ENCODE data around the gene LIN28A.

The LIN28A gene

DNA sequence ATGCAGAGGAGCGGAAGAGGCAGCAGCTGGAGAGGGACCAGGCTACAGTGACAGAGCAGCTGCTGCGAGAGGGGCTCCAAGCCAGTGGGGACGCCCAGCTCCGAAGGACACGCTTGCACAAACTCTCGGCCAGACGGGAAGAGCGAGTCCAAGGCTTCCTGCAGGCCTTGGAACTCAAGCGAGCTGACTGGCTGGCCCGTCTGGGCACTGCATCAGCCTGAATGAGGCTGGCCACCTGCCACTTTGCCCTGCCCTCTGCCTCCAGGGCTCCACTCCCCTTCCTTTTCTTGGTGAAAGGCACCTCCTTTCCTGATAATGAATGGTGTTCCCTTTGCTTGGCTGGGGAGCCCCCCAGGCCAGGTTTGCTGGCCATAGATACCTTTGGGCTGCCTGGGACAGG lies 58.3 kb downstream of the LIN28A start:
- Histone ChIP-seq H3K36me3 (ENCODE audit: control insufficient read depth, insufficient read depth, low read length) (peaks cover 17% of the 10 kb centered on the region; the same call in 1 of the 2 replicates), H3K4me1 (ENCODE audit: control insufficient read depth, insufficient read depth, low read length) (no peaks in the 10 kb centered on the region; the same call in 1 of the 2 replicates), H3K4me3 (ENCODE audit: low read length) (no peak overlapping the region), H3K9me3 (ENCODE audit: control insufficient read depth, insufficient read depth, low read length) (no peaks in the 10 kb centered on the region), H3K27me3 (ENCODE audit: control insufficient read depth, insufficient read depth, low read length) (no peaks in the 10 kb centered on the region), H3K27ac (ENCODE audit: low read length) (no peak overlapping the region)
- no CpG with 5 or more reads among the region's 10 CpGs for WGBS (ENCODE audit: insufficient coverage, insufficient read length)
- no peak for DNase-seq (ENCODE audit: low read depth, low spot score)

DNA sequence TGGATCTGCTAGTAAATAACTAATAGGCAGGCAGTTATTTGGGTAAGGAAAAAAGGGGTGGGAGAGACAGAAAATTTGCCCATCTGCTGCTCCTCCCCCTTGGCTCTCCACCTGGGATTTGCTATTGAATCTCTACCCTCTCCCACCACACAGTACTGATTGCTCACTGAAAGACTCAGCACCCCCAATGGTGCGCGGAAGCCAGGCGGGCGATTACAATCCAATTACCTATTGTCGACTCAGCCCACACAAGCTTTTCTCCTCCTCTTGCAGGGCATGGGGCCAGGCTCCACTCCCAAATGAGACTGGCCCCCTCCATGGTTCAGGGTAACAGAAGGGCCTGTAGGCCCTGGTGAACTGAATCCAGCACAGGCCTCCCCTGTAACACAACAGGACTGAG lies 58.9 kb downstream of the LIN28A start:
- no CpG with 5 or more reads among the region's 5 CpGs for WGBS (ENCODE audit: insufficient coverage, insufficient read length)
- H3K9me3 ChIP-seq (ENCODE audit: control insufficient read depth, insufficient read depth, low read length): no peaks in the 10 kb centered on the region
- no peak overlapping the region for H3K27ac ChIP-seq (ENCODE audit: low read length)
- H3K4me1 ChIP-seq (ENCODE audit: control insufficient read depth, insufficient read depth, low read length): no peaks in the 10 kb centered on the region; the same call in 1 of the 2 replicates
- no peak for DNase-seq (ENCODE audit: low read depth, low spot score)
- peaks cover 20% of the 10 kb centered on the region; the same call in 1 of the 2 replicates for H3K36me3 ChIP-seq (ENCODE audit: control insufficient read depth, insufficient read depth, low read length)
- no peak overlapping the region for H3K4me3 ChIP-seq (ENCODE audit: low read length)
- no peaks in the 10 kb centered on the region for H3K27me3 ChIP-seq (ENCODE audit: control insufficient read depth, insufficient read depth, low read length)

DNA sequence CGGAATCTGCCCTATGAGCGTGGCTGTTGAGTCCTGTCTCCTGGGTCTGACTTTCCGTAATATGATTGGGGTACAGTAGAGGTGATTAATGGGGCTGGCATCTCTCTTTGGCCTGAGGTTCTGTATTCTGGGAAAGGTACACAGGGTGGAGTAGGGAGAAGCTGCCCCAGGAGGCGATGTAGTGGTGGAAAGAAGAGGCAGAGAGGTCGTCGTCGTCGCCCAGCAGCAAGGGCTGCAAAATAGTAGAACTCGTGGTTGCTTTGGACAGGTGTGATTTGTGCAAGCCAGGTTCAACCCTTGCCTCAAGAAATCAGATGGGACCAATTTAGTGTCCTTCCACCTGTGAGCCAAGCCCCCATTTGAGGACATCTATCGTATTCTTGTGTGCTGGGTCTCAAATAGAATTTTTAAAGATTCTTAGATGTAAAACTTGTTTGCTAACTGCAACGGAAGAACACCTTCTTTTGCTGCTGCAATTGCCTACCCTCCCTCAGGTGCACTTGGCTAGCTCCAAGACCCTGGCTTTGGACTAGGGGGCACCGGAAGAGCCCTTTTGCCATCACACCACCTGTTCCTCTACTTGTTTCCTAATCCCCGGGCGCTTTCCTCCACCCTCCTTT lies 60.4 kb downstream of the LIN28A start:
- no peak for DNase-seq (ENCODE audit: low read depth, low spot score)
- Histone ChIP-seq H3K4me1 (ENCODE audit: control insufficient read depth, insufficient read depth, low read length) (no peaks in the 10 kb centered on the region; the same call in 1 of the 2 replicates), H3K27ac (ENCODE audit: low read length) (no peak overlapping the region), H3K4me3 (ENCODE audit: low read length) (peak overlapping the region; percentile 67; the same call in 1 of the 2 replicates), H3K9me3 (ENCODE audit: control insufficient read depth, insufficient read depth, low read length) (no peaks in the 10 kb centered on the region), H3K27me3 (ENCODE audit: control insufficient read depth, insufficient read depth, low read length) (no peaks in the 10 kb centered on the region), H3K36me3 (ENCODE audit: control insufficient read depth, insufficient read depth, low read length) (peaks cover 20% of the 10 kb centered on the region; the same call in 1 of the 2 replicates)
- WGBS (ENCODE audit: insufficient coverage, insufficient read length): no CpG with 5 or more reads among the region's 14 CpGs

DNA sequence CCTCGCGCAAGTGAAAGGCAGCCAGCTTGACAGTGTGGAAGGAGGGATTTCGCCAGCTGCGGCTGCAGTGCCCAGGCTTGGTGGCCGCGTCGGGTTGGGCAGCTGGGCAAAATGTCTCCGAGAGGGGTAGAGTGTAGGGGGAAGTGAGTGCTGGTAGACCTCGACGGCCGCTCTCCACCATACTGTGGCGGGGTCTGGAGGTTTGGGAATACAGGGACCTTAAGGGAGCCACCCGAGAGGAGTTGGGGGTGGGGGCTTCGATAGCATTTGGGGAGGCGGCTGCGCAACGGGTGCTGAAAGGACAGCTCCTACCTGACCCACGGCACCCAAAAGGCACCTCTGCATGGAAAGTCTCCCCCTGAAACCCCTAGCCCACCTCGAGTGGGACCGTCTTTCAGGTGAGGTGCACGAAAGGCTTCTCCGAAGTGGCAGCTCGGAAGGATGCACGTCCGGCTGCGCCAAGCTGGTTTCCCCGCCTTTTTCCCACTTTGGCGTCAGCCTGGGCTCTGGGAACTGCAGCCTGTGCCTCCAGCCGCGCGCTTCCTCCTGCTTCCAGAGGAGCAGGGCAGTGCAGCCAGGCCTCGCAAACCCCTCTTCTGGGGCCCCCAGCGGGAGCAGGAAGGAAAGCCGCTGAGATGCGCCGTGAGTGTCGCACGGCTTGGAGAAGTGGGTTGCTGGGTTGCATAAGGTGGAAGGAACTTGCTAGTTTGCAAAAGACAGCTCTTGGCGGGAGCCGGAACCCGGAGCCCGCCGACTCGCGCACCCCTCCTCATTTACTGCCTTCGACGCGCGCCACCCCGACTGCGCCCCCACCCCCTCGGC lies 61.1 kb downstream of the LIN28A start:
- no CpG with 5 or more reads among the region's 52 CpGs for WGBS (ENCODE audit: insufficient coverage, insufficient read length)
- DNase-seq (ENCODE audit: low read depth, low spot score): no peak
- Histone ChIP-seq H3K4me3 (ENCODE audit: low read length) (peak overlapping the region; percentile 67; the same call in 1 of the 2 replicates), H3K9me3 (ENCODE audit: control insufficient read depth, insufficient read depth, low read length) (no peaks in the 10 kb centered on the region), H3K27me3 (ENCODE audit: control insufficient read depth, insufficient read depth, low read length) (no peaks in the 10 kb centered on the region), H3K4me1 (ENCODE audit: control insufficient read depth, insufficient read depth, low read length) (no peaks in the 10 kb centered on the region; the same call in 1 of the 2 replicates), H3K27ac (ENCODE audit: low read length) (no peak overlapping the region), H3K36me3 (ENCODE audit: control insufficient read depth, insufficient read depth, low read length) (peaks cover 17% of the 10 kb centered on the region; the same call in 1 of the 2 replicates)

GRCh38 chr1:26472320-26472900 lies 61.8 kb downstream of the LIN28A start, which contains the start of gene HMGN2:
Gene HMGN2, plus strand, starts transcription at chr1:26472440. Its CDS starts 173 bp downstream, at chr1:26472613.
- H3K4me1 ChIP-seq (ENCODE audit: control insufficient read depth, insufficient read depth, low read length): no peaks in the 10 kb centered on the region; the same call in 1 of the 2 replicates
- H3K36me3 ChIP-seq (ENCODE audit: control insufficient read depth, insufficient read depth, low read length): peaks cover 17% of the 10 kb centered on the region; the same call in 1 of the 2 replicates
- no CpG with 5 or more reads among the region's 69 CpGs for WGBS (ENCODE audit: insufficient coverage, insufficient read length)

GRCh38 chr1:26472901-26473845 lies 62.6 kb downstream of the LIN28A start:
- Histone ChIP-seq H3K4me1 (ENCODE audit: control insufficient read depth, insufficient read depth, low read length) (no peaks in the 10 kb centered on the region; the same call in 1 of the 2 replicates), H3K27ac (ENCODE audit: low read length) (no peak overlapping the region), H3K9me3 (ENCODE audit: control insufficient read depth, insufficient read depth, low read length) (no peaks in the 10 kb centered on the region), H3K36me3 (ENCODE audit: control insufficient read depth, insufficient read depth, low read length) (peaks cover 21% of the 10 kb centered on the region; the same call in 1 of the 2 replicates), H3K27me3 (ENCODE audit: control insufficient read depth, insufficient read depth, low read length) (no peaks in the 10 kb centered on the region), H3K4me3 (ENCODE audit: low read length) (peak overlapping the region; percentile 67; the same call in 1 of the 2 replicates)
- peak; percentile 82 for DNase-seq (ENCODE audit: low read depth, low spot score)
- WGBS (ENCODE audit: insufficient coverage, insufficient read length): no CpG with 5 or more reads among the region's 71 CpGs

More at GRCh38 chr1:26472320-26472900, 61.8 kb downstream of the LIN28A start, which contains the start of gene HMGN2:
- Histone ChIP-seq H3K27me3 (ENCODE audit: control insufficient read depth, insufficient read depth, low read length) (no peaks in the 10 kb centered on the region), H3K27ac (ENCODE audit: low read length) (no peak within 1 kb of the TSS), H3K9me3 (ENCODE audit: control insufficient read depth, insufficient read depth, low read length) (no peaks in the 10 kb centered on the region), H3K4me3 (ENCODE audit: low read length) (peak within 1 kb of the TSS; percentile 67)
- DNase-seq (ENCODE audit: low read depth, low spot score): peak; percentile 77

DNA sequence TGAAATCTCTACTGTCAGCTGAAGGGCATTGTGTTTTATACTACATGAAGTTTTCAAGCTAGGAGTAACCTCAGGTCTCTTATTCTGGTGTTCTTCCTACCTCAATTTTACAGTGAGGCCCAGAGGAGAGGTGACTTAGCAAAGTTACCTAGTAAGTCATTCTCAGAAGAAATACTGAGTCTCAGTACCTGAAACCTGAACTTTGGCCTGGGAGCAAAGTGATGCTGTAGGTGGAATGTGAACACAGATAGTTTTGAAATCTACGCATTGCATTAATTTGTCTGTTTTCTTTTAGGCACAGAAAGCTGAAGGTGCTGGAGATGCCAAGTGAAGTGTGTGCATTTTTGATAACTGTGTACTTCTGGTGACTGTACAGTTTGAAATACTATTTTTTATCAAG lies 64.2 kb downstream of the LIN28A start:
- Histone ChIP-seq H3K36me3 (ENCODE audit: control insufficient read depth, insufficient read depth, low read length) (peaks cover 19% of the 10 kb centered on the region; the same call in 1 of the 2 replicates), H3K4me3 (ENCODE audit: low read length) (no peak overlapping the region), H3K27ac (ENCODE audit: low read length) (no peak overlapping the region), H3K9me3 (ENCODE audit: control insufficient read depth, insufficient read depth, low read length) (no peaks in the 10 kb centered on the region), H3K27me3 (ENCODE audit: control insufficient read depth, insufficient read depth, low read length) (no peaks in the 10 kb centered on the region), H3K4me1 (ENCODE audit: control insufficient read depth, insufficient read depth, low read length) (no peaks in the 10 kb centered on the region; the same call in 1 of the 2 replicates)
- DNase-seq (ENCODE audit: low read depth, low spot score): no peak
- WGBS (ENCODE audit: insufficient coverage, insufficient read length): no CpG with 5 or more reads among the region's 1 CpG

- WGBS (ENCODE audit: insufficient coverage, insufficient read length): no CpG with 5 or more reads among the region's 3 CpGs
- Histone ChIP-seq H3K36me3 (ENCODE audit: control insufficient read depth, insufficient read depth, low read length) (peaks cover 19% of the 10 kb centered on the region; the same call in 1 of the 2 replicates), H3K27ac (ENCODE audit: low read length) (no peak overlapping the region), H3K27me3 (ENCODE audit: control insufficient read depth, insufficient read depth, low read length) (no peaks in the 10 kb centered on the region), H3K4me3 (ENCODE audit: low read length) (no peak overlapping the region), H3K4me1 (ENCODE audit: control insufficient read depth, insufficient read depth, low read length) (no peaks in the 10 kb centered on the region; the same call in 1 of the 2 replicates), H3K9me3 (ENCODE audit: control insufficient read depth, insufficient read depth, low read length) (no peaks in the 10 kb centered on the region)
- DNase-seq (ENCODE audit: low read depth, low spot score): no peak
These were observed 65.4 kb downstream of the LIN28A start for GRCh38 chr1:26475989-26476388.

- Histone ChIP-seq H3K4me1 (ENCODE audit: control insufficient read depth, insufficient read depth, low read length) (no peaks in the 10 kb centered on the region), H3K27ac (ENCODE audit: low read length) (no peak overlapping the region), H3K27me3 (ENCODE audit: control insufficient read depth, insufficient read depth, low read length) (no peaks in the 10 kb centered on the region), H3K4me3 (ENCODE audit: low read length) (no peak overlapping the region), H3K36me3 (ENCODE audit: control insufficient read depth, insufficient read depth, low read length) (peaks cover 19% of the 10 kb centered on the region; the same call in 1 of the 2 replicates), H3K9me3 (ENCODE audit: control insufficient read depth, insufficient read depth, low read length) (no peaks in the 10 kb centered on the region)
- WGBS (ENCODE audit: insufficient coverage, insufficient read length): no CpG with 5 or more reads among the region's 4 CpGs
- no peak for DNase-seq (ENCODE audit: low read depth, low spot score)
These were observed 66.3 kb downstream of the LIN28A start for GRCh38 chr1:26476958-26477357.
